NCI-H2029 (cell line): ENCODE measurements around the gene JAG1.

Experiments used
- DNase-seq: peaks from one replicate; lab custom pipeline; 2025; lab: John Stamatoyannopoulos, UW

Gene JAG1

GRCh38 chr20:10699489-10699888, 25.7 kb upstream of the JAG1 start:
- DNase-seq = no peak

DNA sequence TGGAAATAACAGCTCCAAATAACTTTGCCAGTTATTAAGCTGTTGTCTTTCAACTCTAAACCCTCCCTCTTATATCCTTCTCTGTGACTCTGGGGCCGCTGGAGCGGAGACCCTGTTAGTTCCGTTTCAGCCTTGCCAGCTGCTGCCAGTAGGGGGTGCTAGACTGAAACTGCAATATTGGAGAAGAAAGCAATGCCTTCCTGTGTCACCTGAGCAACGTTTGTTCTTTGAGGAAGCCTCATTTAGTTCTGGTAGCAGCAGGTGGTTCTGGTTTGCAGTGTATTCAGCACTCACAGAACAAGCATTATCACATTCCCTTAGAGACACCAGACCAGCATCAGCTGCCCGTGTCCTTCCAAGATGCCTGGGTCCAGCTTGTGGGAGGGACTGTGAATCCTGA, 22.9 kb upstream of the JAG1 start:
- no peak for DNase-seq

DNA sequence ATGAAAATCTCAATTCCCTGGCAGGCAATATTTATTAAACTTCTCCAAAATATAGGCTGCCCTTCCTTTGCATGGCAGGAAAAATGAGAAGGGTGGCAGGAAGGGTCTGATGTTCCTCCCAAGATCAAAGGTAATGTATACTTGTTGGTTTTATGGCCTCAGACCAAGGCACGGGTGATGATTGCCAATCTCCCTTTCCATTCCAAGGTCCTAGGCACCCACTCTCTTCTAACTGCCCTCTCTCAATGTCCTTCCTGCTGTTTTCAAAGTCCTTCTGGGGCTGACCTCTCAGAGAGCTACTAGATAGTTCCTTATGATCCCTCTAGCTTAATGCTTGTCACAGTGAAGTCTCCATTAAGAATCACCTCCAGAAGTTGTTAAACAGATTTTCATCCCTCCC, 15.6 kb upstream of the JAG1 start:
- no peak for DNase-seq

GRCh38 chr20:10687895-10688294, 14.1 kb upstream of the JAG1 start:
- no peak for DNase-seq

- no peak for DNase-seq
These were observed 12.7 kb upstream of the JAG1 start for GRCh38 chr20:10686356-10687133.

- DNase-seq = no peak
These were observed 9.7 kb upstream of the JAG1 start for GRCh38 chr20:10683537-10683936.

DNA sequence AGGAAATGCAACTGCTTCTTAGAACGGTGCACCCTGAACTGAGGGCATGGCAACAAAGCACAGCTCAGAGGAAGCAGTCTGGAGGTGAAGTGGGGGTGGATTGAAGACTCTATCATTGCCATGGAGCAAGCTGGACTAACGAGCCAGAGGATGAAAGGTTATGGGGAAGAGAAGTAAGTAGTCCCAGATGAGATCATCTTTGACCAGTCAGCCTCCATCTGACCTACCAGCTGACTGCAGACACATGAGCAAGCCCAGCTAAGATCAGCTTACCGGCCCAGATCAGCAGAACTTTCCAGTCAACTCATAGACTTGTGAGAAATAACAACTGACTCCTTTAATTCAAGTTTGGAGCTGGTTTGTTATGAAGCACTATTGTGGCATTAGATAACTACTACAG, 9.1 kb upstream of the JAG1 start:
- no peak for DNase-seq

- DNase-seq = no peak
These were observed 7.7 kb upstream of the JAG1 start for GRCh38 chr20:10681494-10681893.

GRCh38 chr20:10680571-10680970, 6.8 kb upstream of the JAG1 start:
- DNase-seq = no peak

GRCh38 chr20:10679269-10679668, 5.5 kb upstream of the JAG1 start:
- no peak for DNase-seq

- no peak for DNase-seq
These were observed 2.7 kb upstream of the JAG1 start for GRCh38 chr20:10676518-10676917.

GRCh38 chr20:10675450-10675848, 1.6 kb upstream of the JAG1 start:
- DNase-seq = no peak

- peak; percentile 50 for DNase-seq
These were observed 1.1 kb upstream of the JAG1 start for GRCh38 chr20:10674684-10675449.

GRCh38 chr20:10673176-10673841, 490 bp downstream of the JAG1 start:
- DNase-seq = peak; percentile 40

DNA sequence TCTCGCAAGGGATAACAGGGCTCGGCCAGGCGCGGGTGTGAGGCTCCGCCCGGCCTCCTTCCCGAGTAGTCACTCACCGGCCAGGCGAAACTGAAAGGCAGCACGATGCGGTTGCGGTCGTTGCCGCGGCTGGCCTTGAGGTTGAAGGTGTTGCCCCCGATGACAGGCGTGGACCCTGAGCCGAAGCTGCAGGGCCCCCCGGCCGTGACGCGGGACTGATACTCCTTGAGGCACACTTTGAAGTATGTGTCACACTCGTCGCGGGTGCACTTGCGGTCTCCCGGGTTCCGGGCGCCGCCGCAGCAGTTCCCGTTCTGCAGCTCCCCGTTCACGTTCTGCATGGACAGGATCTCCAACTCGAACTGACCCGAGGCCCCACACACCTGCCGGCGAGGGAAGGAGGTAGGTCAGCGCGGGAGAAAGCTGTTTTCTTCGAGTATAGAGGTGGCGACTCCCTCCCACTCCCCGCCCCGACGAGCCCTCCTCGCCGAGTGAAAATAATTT, 1.1 kb downstream of the JAG1 start:
- no peak for DNase-seq

DNA sequence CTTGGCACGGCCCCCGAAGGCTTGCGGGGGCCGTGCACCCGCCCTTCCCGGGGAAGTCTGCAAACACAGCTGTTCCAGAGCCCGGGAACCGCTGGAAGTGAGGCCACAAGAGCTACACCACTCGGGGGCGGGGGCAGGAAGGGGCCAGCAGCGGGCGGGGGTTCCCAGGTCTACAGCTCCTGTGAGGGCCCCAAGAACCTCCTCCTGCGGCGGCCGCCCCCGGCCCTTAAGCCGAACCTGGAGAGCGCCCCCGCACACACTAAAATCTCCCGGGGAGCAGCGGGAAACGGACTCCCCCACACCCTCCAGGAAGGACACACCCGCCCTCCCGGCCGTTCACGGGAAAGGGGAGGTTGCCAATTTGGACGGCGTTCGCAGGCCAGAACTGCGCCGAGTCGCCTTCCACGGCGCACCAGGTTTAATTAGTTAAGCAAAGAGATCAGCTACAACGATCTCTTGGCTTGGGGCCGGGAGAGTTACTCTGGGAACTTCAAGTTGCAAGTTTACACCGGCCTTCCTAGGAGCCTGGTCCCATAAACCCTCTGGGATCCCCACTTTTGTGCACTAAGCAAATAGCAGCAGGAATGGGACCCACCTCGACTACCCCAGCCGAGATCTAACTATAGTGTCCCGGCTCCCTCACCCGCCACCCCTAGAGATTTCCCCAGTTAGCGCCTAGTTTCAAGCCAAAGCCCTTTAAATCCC, 1.7 kb downstream of the JAG1 start:
- DNase-seq = peak; percentile 47

- no peak for DNase-seq
These were observed 2.4 kb downstream of the JAG1 start for GRCh38 chr20:10671221-10671918.

GRCh38 chr20:10670501-10671220, 3.1 kb downstream of the JAG1 start:
- no peak for DNase-seq

DNA sequence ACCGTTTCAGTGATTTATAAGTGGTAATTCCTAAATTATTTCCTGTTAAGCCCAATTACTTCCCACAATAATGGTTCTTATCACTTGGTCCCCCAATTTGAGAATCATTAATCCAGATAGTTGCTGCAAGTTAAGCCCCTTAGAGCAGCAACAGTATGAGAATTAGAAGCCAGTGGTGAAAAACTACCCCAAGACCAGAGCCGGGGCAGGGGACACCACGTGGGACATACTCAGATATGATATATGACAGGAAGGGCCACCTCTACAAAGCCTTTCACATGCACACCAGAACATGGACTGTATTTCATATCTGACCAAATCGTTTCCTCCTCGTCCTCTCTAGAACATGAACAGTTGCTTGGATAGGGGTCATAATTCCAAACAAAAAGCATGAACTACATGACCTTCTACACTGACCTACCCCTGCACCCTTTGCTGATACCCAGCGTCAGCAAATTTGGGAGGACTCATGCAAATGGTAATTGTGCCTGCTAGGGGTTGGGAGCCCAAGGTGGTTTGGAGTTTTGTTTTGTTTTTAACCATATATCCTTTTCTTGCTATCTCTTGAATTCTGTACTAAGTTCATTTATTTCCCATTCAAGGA, 3.9 kb downstream of the JAG1 start:
- DNase-seq = no peak

DNA sequence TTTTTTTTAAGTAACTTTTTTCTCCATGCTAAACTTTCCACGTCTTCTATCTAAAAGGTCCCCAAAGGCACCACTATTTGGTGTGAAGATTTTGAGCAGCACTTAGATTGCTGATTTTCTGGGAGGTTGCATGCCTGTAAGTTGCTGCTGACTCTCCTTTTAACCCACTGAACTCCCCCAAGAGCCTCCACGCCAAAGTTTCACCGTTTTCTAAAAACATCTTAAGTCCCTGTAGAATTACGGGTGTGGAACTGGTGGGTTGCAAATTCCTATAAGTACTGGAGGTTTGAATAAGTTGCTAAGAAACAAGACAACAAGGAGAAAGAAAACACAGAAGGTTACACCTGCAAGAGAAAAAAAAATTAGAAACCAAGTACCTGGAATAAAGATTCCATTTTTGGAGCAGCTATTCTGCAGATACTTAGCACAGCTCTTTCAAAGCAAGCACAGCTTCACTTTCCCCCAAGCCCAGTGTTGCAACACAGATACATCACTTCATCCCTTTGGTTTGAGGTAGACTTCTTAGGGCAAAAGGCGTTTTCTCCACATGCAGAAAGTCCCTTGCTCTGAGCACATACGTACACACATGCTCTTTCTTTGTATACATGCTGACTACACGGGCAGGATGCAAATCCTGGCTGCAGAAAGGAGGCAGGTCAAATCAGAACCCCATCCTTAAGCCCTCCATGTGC, 5.0 kb downstream of the JAG1 start:
- no peak for DNase-seq
